Measurements from ENCODE around the gene SFTPA2.
"Not testable (repeated sequence)": the region's sequence is repeated elsewhere in the genome, so short reads cannot be mapped to it uniquely, and the experiment has no call there.

The SFTPA2 gene

DNA sequence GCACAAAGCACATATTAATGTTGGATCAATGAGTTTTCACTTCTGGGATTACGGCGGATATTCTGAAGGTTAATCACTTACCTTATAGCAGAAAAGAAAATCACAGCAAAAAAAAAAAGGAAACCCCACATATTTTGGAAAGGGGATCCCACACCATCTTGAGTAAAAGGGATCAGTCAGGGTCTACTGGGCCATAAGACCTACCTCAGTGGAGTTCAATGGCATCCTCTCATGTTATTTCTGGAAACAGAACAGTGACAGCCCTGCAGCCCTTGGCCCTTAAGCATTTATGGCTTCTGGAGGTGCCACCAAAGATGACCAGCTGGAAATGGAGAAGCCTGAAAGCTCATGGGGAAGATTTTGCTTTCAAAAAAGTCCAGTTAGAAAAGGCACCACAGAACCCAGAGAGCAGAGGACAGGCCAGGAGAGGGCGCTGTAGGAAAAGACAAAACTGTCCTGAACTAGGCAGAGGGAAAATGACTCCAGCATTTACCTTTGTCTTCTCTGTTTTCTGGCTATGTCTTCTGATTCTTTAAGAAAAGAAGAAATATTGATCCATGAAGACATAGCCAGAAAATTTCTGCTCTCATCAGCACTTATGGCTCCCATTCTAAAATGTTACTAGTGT lies 50.8 kb downstream of the SFTPA2 start:
- DNase-seq: not testable (repeated sequence)

DNA sequence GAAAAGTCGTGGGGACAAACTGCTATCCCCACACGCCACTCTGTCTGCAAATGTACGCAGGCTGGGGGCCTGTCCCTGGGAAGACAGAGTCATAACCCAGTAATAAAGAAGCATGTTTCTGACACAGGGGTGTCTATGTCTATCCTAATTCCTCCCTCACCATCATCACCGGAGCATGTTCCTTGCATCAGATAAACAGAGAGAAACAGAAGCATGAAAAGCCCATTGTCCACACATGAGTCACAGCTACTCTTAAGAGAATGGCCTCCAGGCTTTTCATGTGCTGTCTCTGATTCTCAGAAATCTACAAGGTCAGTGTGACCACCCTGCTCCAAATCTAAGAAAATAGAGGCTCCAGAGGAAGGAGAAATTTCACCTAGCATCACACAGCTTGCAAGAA lies 52.0 kb downstream of the SFTPA2 start:
- DNase-seq: not testable (repeated sequence)

DNA sequence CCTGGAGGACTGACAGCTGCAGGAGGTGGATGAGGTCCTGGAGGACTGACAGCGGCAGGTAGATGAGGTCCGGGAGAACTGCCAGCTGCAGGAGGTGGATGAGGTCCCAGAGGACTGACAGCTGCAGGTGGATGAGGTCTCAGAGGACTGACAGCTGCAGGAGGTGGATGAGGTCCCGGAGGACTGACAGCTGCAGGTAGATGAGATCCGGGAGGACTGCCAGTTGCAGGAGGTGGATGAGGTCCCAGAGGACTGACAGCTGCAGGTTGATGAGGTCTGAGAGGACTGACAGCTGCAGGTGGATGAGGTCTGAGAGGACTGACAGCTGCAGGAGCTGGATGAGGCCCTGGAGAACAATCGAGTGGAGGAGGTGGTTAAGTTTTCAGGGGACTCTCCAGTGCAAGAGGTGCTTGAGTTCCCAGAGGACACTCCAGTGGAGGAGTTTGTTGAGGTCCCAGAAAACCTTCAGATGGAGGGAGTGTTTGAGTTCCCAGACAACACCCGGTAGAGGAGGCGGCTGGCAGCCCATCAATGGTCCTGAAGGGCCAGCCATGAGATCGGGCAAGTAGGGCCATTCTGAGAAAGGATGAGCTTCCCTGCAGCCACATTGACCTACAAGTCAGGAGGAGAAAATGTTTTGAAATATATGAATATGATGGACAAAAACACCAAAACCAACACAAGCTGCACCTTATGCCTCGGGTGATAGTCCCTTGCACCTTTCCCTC lies 52.6 kb downstream of the SFTPA2 start:
- DNase-seq: no peak

Measured in NCI-H1105 (cell line).